GM23338 (cell line): ENCODE results near the gene INTS2. TPM values are rescaled to one million over a fixed set of nuclear protein-coding genes. Genes with fewer than 3 reads are reported as not detected.

Experiments used
- ATAC-seq: fragments of 200-7000 bp; cut with Tn5 transposase; 3 replicates; pipeline ENCODE4 v1.9.1; 2020
- DNase-seq: peaks from one replicate; pipeline ENCODE4 v3.0.0-alpha.2; 2015; ENCODE audit warnings: low spot score
- H2AFZ ChIP-seq: fragments of 200-600 bp; sonication (generic); 2 replicates; pipeline ENCODE4 v1.8.0; 2016; ENCODE audit warnings: antibody characterized with exemption, mild to moderate bottlenecking, moderate library complexity
- H3F3A ChIP-seq: fragments of 200-600 bp; sonication (generic); replicated peaks from 2 replicates; pipeline ENCODE4 v1.8.0; 2017; ENCODE audit warnings: antibody characterized with exemption, mixed run types, low read depth
- H3K27ac ChIP-seq: fragments of 200-600 bp; sonication (generic); 2 replicates; pipeline ENCODE4 v1.6.1; 2016; ENCODE audit warnings: low read depth
- H3K27me3 ChIP-seq: fragments of 200-600 bp; sonication (generic); 2 replicates; pipeline ENCODE4 v1.8.0; 2016; ENCODE audit warnings: mild to moderate bottlenecking, mixed run types, moderate library complexity; ENCODE audit not compliant: insufficient read depth
- H3K36me3 ChIP-seq: fragments of 200-600 bp; sonication (generic); 2 replicates; pipeline ENCODE4 v1.8.0; 2016; ENCODE audit warnings: mild to moderate bottlenecking; ENCODE audit not compliant: insufficient read depth
- H3K4me1 ChIP-seq: fragments of 200-600 bp; sonication (generic); 2 replicates; pipeline ENCODE4 v1.8.0; 2016; ENCODE audit warnings: mild to moderate bottlenecking, moderate library complexity; ENCODE audit not compliant: insufficient read depth
- H3K4me2 ChIP-seq: fragments of 200-600 bp; sonication (generic); 2 replicates; pipeline ENCODE4 v1.7.1; 2017; ENCODE audit warnings: mixed run types
- H3K4me3 ChIP-seq: fragments of 200-600 bp; sonication (generic); 2 replicates; pipeline ENCODE4 v1.6.1; 2016; ENCODE audit warnings: mixed run types
- H3K79me2 ChIP-seq: fragments of 200-600 bp; sonication (generic); replicated peaks from 2 replicates; pipeline ENCODE4 v1.8.0; 2017; ENCODE audit warnings: mild to moderate bottlenecking; ENCODE audit not compliant: insufficient read depth
- H3K9me2 ChIP-seq: fragments of 200-600 bp; sonication (generic); 2 replicates; pipeline ENCODE4 v1.8.0; 2017; ENCODE audit not compliant: insufficient read depth
- H4K20me1 ChIP-seq: fragments of 200-600 bp; sonication (generic); replicated peaks from 2 replicates; pipeline ENCODE4 v1.8.0; 2017; ENCODE audit warnings: mild to moderate bottlenecking; ENCODE audit not compliant: insufficient read depth
- H3K27ac Mint-ChIP-seq: 2 replicates; pipeline ENCODE4 v1.8.0; 2020; ENCODE audit warnings: inconsistent platforms, mild to moderate bottlenecking, moderate library complexity, mixed read lengths
- H3K27me3 Mint-ChIP-seq: 3 replicates; pipeline ENCODE4 v1.8.0; 2022; ENCODE audit warnings: low read depth, mild to moderate bottlenecking, moderate library complexity, mixed read lengths, inconsistent platforms; ENCODE audit not compliant: insufficient read depth, poor library complexity
- H3K36me3 Mint-ChIP-seq: 3 replicates; pipeline ENCODE4 v1.8.0; 2021; ENCODE audit warnings: low read depth, mild to moderate bottlenecking, inconsistent platforms, moderate library complexity, mixed read lengths
- H3K4me1 Mint-ChIP-seq: 3 replicates; pipeline ENCODE4 v1.8.0; 2020; ENCODE audit warnings: mild to moderate bottlenecking, inconsistent platforms, mixed read lengths
- H3K4me3 Mint-ChIP-seq: 3 replicates; pipeline ENCODE4 v1.8.0; 2021; ENCODE audit warnings: moderate library complexity, mild to moderate bottlenecking, inconsistent platforms, mixed read lengths
- H3K9me3 Mint-ChIP-seq: 3 replicates; pipeline ENCODE4 v1.8.0; 2020; ENCODE audit warnings: moderate library complexity, mild to moderate bottlenecking, inconsistent platforms, mixed read lengths
- CREB1 ChIP-seq: fragments of 250-450 bp; sonication (Bioruptor Pico); IDR thresholded peaks from 2 replicates; pipeline ENCODE4 v1.5.0; 2020; ENCODE audit warnings: low read depth, mild to moderate bottlenecking, moderate library complexity
- EZH2 ChIP-seq: fragments of 200-600 bp; sonication (generic); IDR thresholded peaks from one replicate; pipeline ENCODE4 v1.8.0; 2017; ENCODE audit warnings: antibody characterized with exemption, mild to moderate bottlenecking, low read depth; ENCODE audit not compliant: unreplicated experiment
- JUNB ChIP-seq: IDR thresholded peaks from one replicate; pipeline ENCODE4 v1.6.1; 2016; ENCODE audit warnings: antibody characterized with exemption; ENCODE audit not compliant: unreplicated experiment
- NANOG ChIP-seq: IDR thresholded peaks from 2 replicates; pipeline ENCODE4 v1.6.1; 2016; ENCODE audit warnings: antibody characterized with exemption, borderline replicate concordance
- POLR2AphosphoS5 ChIP-seq: IDR thresholded peaks from 2 replicates; pipeline ENCODE4 v1.6.1; 2016; ENCODE audit warnings: antibody characterized with exemption, low read depth
- STAT1 ChIP-seq: IDR thresholded peaks from one replicate; pipeline ENCODE4 v1.6.1; 2016; ENCODE audit warnings: antibody characterized with exemption; ENCODE audit not compliant: unreplicated experiment
- ZNF114 ChIP-seq: fragments of 250-450 bp; sonication (Bioruptor Pico); IDR thresholded peaks from 2 replicates; pipeline ENCODE4 v1.5.0; 2020; ENCODE audit warnings: mild to moderate bottlenecking, moderate library complexity
- ZNF331 ChIP-seq: fragments of 250-450 bp; sonication (Bioruptor Pico); IDR thresholded peaks from 2 replicates; pipeline ENCODE4 v1.5.0; 2020; ENCODE audit warnings: low read depth, mild to moderate bottlenecking, moderate library complexity
- polyA plus RNA-seq: library from polyadenylated mRNA; unstranded; fragments of >200 nt; fragmentation: Nextera tagmentation; extraction: Ambion mirVana; gene quantifications from 2 replicates; pipeline ENCODE4 v1.2.1, GENCODE V29; 2016
- total RNA-seq: library from RNA; depleted of rRNA; stranded (reverse); fragments of >200 nt; shearing (Covaris generic); gene quantifications from 2 replicates; pipeline ENCODE4 v1.2.3, GENCODE V29; 2014
- TF ChIP-seq, protein P1 (sequence below), 2 experiments: fragments of 200-600 bp in 1 of 2; sonication (generic) in 1 of 2; conservative IDR thresholded peaks; 2 replicates each; pipeline versions ENCODE4 v1.5.1 to v1.6.1; 2016 to 2017; ENCODE audit warnings: antibody characterized with exemption in 2 of 2, low read depth in 2 of 2, mild to moderate bottlenecking in 2 of 2, moderate library complexity in 1 of 2
- TF ChIP-seq, protein P2 (sequence below): IDR thresholded peaks from 2 replicates; pipeline ENCODE4 v1.6.1; 2016; ENCODE audit warnings: antibody characterized with exemption
- TF ChIP-seq, protein P3 (sequence below): fragments of 250-450 bp; sonication (Bioruptor Pico); IDR thresholded peaks from 2 replicates; pipeline ENCODE4 v1.5.0; 2020; ENCODE audit warnings: mild to moderate bottlenecking, moderate library complexity

Gene INTS2
- total and polyA plus RNA-seq, 2 experiments from 2014 or later: 5.9 to 31.6 TPM

DNA sequence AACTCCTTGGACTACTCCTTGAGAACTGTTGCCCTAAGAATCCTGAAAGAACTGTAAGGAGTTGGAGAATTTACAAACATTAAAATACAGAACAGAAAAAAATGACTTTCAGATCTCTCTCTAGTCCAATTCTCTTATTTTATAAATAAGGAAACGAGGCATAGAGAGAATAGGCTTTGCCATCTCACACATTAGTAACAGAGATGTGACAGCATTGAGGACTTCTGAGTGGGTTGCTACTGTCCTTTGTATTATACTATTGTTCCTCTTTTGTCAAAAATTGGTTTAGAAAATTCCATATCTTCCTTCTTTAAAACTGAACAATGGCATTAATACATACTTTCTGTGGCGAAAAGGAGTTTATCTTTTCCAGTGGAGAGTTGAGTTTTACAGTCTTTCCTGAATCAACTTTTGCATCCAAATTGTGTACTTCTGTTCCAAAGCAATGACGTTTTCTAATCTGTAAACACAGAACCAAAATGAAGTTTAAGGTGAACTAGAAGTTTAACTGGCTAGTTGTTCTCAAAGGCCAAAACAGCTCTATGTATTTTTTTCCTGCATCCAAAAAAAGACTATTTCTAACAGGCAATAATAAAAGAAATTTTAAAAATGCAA, 80.9 kb downstream of the INTS2 start (continued):
- no peak for TF ChIP-seq ZNF331
- TF ChIP-seq STAT1: no peak
- TF ChIP-seq, protein P1, sequence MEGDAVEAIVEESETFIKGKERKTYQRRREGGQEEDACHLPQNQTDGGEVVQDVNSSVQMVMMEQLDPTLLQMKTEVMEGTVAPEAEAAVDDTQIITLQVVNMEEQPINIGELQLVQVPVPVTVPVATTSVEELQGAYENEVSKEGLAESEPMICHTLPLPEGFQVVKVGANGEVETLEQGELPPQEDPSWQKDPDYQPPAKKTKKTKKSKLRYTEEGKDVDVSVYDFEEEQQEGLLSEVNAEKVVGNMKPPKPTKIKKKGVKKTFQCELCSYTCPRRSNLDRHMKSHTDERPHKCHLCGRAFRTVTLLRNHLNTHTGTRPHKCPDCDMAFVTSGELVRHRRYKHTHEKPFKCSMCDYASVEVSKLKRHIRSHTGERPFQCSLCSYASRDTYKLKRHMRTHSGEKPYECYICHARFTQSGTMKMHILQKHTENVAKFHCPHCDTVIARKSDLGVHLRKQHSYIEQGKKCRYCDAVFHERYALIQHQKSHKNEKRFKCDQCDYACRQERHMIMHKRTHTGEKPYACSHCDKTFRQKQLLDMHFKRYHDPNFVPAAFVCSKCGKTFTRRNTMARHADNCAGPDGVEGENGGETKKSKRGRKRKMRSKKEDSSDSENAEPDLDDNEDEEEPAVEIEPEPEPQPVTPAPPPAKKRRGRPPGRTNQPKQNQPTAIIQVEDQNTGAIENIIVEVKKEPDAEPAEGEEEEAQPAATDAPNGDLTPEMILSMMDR (conservative IDR thresholded peaks at IDR 0.05; ENCODE audit: low read depth in 2 of 2): no peak
- TF ChIP-seq POLR2AphosphoS5: no peak

DNA sequence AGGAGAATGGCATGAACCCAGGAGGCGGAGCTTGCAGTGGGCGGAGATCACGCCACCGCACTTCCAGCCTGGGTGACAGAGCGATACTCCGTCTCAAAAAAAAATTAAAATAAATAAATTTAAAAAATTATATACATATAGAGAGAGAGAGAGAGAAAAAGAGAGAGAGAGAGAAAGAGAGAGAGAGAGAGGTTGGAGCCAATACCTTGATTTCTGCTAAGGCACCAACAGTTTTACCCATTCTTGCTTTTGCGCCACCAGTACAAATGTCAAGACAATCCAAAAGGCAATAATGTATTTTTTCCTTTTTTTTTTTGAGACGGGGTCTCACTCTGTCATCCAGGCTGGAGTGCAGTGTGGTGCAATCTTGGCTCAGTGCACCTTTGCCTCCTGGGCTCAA, 81.7 kb downstream of the INTS2 start:
- H4K20me1 ChIP-seq: no peaks in the 10 kb centered on the region
- no peak overlapping the region for H3K27ac ChIP-seq
- DNase-seq (no peak), ATAC-seq (no peak)
- H3K79me2 ChIP-seq: no peaks in the 10 kb centered on the region
- H3F3A ChIP-seq: no peaks in the 10 kb centered on the region
- no peaks in the 10 kb centered on the region for H3K27me3 ChIP-seq
- no peaks in the 10 kb centered on the region for H3K9me2 ChIP-seq
- TF ChIP-seq JUNB (no peak), ZNF331 (no peak), POLR2AphosphoS5 (no peak), NANOG (no peak), CREB1 (CRISPR knock-in tag) (no peak), ZNF114 (CRISPR knock-in tag) (no peak), EZH2 (no peak), STAT1 (no peak)
- TF ChIP-seq, protein P2, sequence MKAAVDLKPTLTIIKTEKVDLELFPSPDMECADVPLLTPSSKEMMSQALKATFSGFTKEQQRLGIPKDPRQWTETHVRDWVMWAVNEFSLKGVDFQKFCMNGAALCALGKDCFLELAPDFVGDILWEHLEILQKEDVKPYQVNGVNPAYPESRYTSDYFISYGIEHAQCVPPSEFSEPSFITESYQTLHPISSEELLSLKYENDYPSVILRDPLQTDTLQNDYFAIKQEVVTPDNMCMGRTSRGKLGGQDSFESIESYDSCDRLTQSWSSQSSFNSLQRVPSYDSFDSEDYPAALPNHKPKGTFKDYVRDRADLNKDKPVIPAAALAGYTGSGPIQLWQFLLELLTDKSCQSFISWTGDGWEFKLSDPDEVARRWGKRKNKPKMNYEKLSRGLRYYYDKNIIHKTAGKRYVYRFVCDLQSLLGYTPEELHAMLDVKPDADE: no peak
- TF ChIP-seq, protein P3, sequence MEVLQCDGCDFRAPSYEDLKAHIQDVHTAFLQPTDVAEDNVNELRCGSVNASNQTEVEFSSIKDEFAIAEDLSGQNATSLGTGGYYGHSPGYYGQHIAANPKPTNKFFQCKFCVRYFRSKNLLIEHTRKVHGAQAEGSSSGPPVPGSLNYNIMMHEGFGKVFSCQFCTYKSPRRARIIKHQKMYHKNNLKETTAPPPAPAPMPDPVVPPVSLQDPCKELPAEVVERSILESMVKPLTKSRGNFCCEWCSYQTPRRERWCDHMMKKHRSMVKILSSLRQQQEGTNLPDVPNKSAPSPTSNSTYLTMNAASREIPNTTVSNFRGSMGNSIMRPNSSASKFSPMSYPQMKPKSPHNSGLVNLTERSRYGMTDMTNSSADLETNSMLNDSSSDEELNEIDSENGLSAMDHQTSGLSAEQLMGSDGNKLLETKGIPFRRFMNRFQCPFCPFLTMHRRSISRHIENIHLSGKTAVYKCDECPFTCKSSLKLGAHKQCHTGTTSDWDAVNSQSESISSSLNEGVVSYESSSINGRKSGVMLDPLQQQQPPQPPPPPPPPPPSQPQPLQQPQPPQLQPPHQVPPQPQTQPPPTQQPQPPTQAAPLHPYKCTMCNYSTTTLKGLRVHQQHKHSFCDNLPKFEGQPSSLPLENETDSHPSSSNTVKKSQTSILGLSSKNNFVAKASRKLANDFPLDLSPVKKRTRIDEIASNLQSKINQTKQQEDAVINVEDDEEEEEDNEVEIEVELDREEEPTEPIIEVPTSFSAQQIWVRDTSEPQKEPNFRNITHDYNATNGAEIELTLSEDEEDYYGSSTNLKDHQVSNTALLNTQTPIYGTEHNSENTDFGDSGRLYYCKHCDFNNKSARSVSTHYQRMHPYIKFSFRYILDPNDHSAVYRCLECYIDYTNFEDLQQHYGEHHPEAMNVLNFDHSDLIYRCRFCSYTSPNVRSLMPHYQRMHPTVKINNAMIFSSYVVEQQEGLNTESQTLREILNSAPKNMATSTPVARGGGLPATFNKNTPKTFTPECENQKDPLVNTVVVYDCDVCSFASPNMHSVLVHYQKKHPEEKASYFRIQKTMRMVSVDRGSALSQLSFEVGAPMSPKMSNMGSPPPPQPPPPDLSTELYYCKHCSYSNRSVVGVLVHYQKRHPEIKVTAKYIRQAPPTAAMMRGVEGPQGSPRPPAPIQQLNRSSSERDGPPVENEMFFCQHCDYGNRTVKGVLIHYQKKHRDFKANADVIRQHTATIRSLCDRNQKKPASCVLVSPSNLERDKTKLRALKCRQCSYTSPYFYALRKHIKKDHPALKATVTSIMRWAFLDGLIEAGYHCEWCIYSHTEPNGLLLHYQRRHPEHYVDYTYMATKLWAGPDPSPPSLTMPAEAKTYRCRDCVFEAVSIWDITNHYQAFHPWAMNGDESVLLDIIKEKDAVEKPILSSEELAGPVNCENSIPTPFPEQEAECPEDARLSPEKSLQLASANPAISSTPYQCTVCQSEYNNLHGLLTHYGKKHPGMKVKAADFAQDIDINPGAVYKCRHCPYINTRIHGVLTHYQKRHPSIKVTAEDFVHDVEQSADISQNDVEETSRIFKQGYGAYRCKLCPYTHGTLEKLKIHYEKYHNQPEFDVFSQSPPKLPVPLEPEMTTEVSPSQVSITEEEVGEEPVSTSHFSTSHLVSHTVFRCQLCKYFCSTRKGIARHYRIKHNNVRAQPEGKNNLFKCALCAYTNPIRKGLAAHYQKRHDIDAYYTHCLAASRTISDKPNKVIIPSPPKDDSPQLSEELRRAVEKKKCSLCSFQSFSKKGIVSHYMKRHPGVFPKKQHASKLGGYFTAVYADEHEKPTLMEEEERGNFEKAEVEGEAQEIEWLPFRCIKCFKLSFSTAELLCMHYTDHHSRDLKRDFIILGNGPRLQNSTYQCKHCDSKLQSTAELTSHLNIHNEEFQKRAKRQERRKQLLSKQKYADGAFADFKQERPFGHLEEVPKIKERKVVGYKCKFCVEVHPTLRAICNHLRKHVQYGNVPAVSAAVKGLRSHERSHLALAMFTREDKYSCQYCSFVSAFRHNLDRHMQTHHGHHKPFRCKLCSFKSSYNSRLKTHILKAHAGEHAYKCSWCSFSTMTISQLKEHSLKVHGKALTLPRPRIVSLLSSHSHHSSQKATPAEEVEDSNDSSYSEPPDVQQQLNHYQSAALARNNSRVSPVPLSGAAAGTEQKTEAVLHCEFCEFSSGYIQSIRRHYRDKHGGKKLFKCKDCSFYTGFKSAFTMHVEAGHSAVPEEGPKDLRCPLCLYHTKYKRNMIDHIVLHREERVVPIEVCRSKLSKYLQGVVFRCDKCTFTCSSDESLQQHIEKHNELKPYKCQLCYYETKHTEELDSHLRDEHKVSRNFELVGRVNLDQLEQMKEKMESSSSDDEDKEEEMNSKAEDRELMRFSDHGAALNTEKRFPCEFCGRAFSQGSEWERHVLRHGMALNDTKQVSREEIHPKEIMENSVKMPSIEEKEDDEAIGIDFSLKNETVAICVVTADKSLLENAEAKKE (CRISPR knock-in tag): no peak
- TF ChIP-seq, protein P1 (conservative IDR thresholded peaks at IDR 0.05; ENCODE audit: low read depth in 2 of 2): no peak
- peaks cover 17% of the 10 kb centered on the region; the same call in 1 of the 2 replicates for H3K36me3 ChIP-seq
- Mint-ChIP-seq H3K4me1 (no peaks in the 10 kb centered on the region), H3K9me3 (no peaks in the 10 kb centered on the region), H3K36me3 (peaks cover 45% of the 10 kb centered on the region), H3K27me3 (no peaks in the 10 kb centered on the region), H3K27ac (no peak overlapping the region), H3K4me3 (no peak overlapping the region)
- no peak overlapping the region for H3K4me2 ChIP-seq
- H3K4me1 ChIP-seq: no peaks in the 10 kb centered on the region
- H2AFZ ChIP-seq: no peak overlapping the region
- H3K4me3 ChIP-seq: no peak overlapping the region
